DLD1 (cell line): ENCODE results near the gene GOLGA8R.
"Not testable (repeated sequence)": the region's sequence is repeated elsewhere in the genome, so short reads cannot be mapped to it uniquely, and the experiment has no call there.

Source experiments
- in situ Hi-C: cut with HindIII; loops from 2 replicates; pipeline ENCODE4 v1.10.0; 2017; ENCODE audit warnings: low sequenced_read_pairs

GOLGA8R gene

GRCh38 chr15:30414160-30414559 is at the start of gene GOLGA8R:
GOLGA8R (minus strand) TSS chr15:30414260; CDS start chr15:30414162, 98 bp downstream.
- in situ Hi-C loops = not testable (repeated sequence)

GRCh38 chr15:30463849-30464248 is 49.8 kb upstream of the GOLGA8R start:
- in situ Hi-C loops = not testable (repeated sequence)

- in situ Hi-C loops = not testable (repeated sequence)
These were observed 48.1 kb upstream of the GOLGA8R start for GRCh38 chr15:30462176-30462575.

GRCh38 chr15:30452702-30453101 is 38.6 kb upstream of the GOLGA8R start:
- in situ Hi-C loops = not testable (repeated sequence)

- in situ Hi-C loops = not testable (repeated sequence)
These were observed 24.3 kb upstream of the GOLGA8R start for GRCh38 chr15:30438348-30438747.

GRCh38 chr15:30435878-30436277 is 21.8 kb upstream of the GOLGA8R start:
- in situ Hi-C loops = not testable (repeated sequence)

GRCh38 chr15:30420723-30421122 is 6.7 kb upstream of the GOLGA8R start:
- in situ Hi-C loops = not testable (repeated sequence)

- in situ Hi-C loops = not testable (repeated sequence)
These were observed 6.4 kb downstream of the GOLGA8R start for GRCh38 chr15:30407636-30408035.

GRCh38 chr15:30398988-30399387 is 15.1 kb downstream of the GOLGA8R start:
- in situ Hi-C loops = not testable (repeated sequence)

GRCh38 chr15:30393664-30393991 is 20.4 kb downstream of the GOLGA8R start:
- in situ Hi-C loops = not testable (repeated sequence)

- in situ Hi-C loops = not testable (repeated sequence)
These were observed 21.0 kb downstream of the GOLGA8R start, which contains the start of gene CHRFAM7A for GRCh38 chr15:30392766-30393663. CHRFAM7A (minus strand) TSS chr15:30393540; CDS start chr15:30383351, 10,189 bp downstream.

GRCh38 chr15:30386318-30386887 is 27.7 kb downstream of the GOLGA8R start:
- in situ Hi-C loops = not testable (repeated sequence)

GRCh38 chr15:30377082-30377413 is 37.0 kb downstream of the GOLGA8R start:
- in situ Hi-C loops = not testable (repeated sequence)

- in situ Hi-C loops = not testable (repeated sequence)
These were observed 37.5 kb downstream of the GOLGA8R start for GRCh38 chr15:30376375-30377081.

- in situ Hi-C loops = not testable (repeated sequence)
These were observed 38.2 kb downstream of the GOLGA8R start for GRCh38 chr15:30375872-30376271.

- in situ Hi-C loops = not testable (repeated sequence)
These were observed 39.2 kb downstream of the GOLGA8R start for GRCh38 chr15:30374862-30375261.

GRCh38 chr15:30368271-30368670 is 45.8 kb downstream of the GOLGA8R start:
- in situ Hi-C loops = not testable (repeated sequence)

- in situ Hi-C loops = not testable (repeated sequence)
These were observed 46.8 kb downstream of the GOLGA8R start for GRCh38 chr15:30367246-30367645.

GRCh38 chr15:30361404-30361803 is 52.7 kb downstream of the GOLGA8R start:
- in situ Hi-C loops = not testable (repeated sequence)

GRCh38 chr15:30360990-30361389 is 53.1 kb downstream of the GOLGA8R start:
- in situ Hi-C loops = not testable (repeated sequence)

- in situ Hi-C loops = not testable (repeated sequence)
These were observed 59.0 kb downstream of the GOLGA8R start for GRCh38 chr15:30355043-30355442.
